HepG2 (cell line): Measurements from ENCODE around the gene MIEF2. TPM values are rescaled to one million over a fixed set of nuclear protein-coding genes. Genes with fewer than 3 reads are reported as not detected.

ENCODE experiments used
- BHLHE40 ChIP-seq: IDR thresholded peaks from 2 replicates; pipeline ENCODE4 v1.6.1; 2011; ENCODE audit warnings: low read length, improper control_type of control experiment
- FOSL2 ChIP-seq: sonication (generic); formaldehyde crosslinking; IDR thresholded peaks from 2 replicates; pipeline ENCODE4 v1.4.0; 2020; ENCODE audit warnings: missing genetic modification reagents
- GABPA ChIP-seq, 2 experiments: IDR thresholded peaks; 2 replicates each; pipeline ENCODE4 v1.6.1; 2011 to 2016; ENCODE audit warnings: low read depth in 2 of 2, low read length in 1 of 2, missing biosample characterization in 1 of 2, missing genetic modification characterization in 1 of 2
- HNF4A ChIP-seq: sonication (generic); formaldehyde crosslinking; IDR thresholded peaks from 2 replicates; pipeline ENCODE4 v1.4.0; 2020; ENCODE audit warnings: missing genetic modification reagents
- HOXA9 ChIP-seq: sonication (generic); formaldehyde crosslinking; IDR thresholded peaks from 2 replicates; pipeline ENCODE4 v1.8.1; 2022; ENCODE audit warnings: missing genetic modification reagents, mild to moderate bottlenecking, moderate library complexity, borderline replicate concordance
- JUND ChIP-seq: sonication (generic); formaldehyde crosslinking; IDR thresholded peaks from 2 replicates; pipeline ENCODE4 v1.8.0; 2022; ENCODE audit warnings: mild to moderate bottlenecking, missing genetic modification reagents
- KLF15 ChIP-seq: sonication (generic); formaldehyde crosslinking; IDR thresholded peaks from 2 replicates; pipeline ENCODE4 v1.8.1; 2023; ENCODE audit warnings: borderline replicate concordance, mild to moderate bottlenecking, inconsistent platforms, missing genetic modification reagents, mixed read lengths
- MAF1 ChIP-seq: sonication (generic); formaldehyde crosslinking; IDR thresholded peaks from 2 replicates; pipeline ENCODE4 v1.5.0; 2020; ENCODE audit warnings: missing genetic modification reagents, borderline replicate concordance
- MAFK ChIP-seq, 2 experiments: IDR thresholded peaks in 1 of 2; conservative IDR thresholded peaks in 1 of 2; 2 replicates each; pipeline ENCODE4 v1.6.1; 2011; ENCODE audit warnings: improper control_type of control experiment in 2 of 2, low read length in 2 of 2
- NFKB2 ChIP-seq: sonication (generic); formaldehyde crosslinking; IDR thresholded peaks from 2 replicates; pipeline ENCODE4 v1.4.0; 2020; ENCODE audit warnings: missing genetic modification reagents, borderline replicate concordance
- NR2F1 ChIP-seq, 2 experiments: fragments of 450-650 bp in 1 of 2; formaldehyde crosslinking in 1 of 2; IDR thresholded peaks; 2 replicates each; pipeline versions ENCODE4 v1.5.0 to v1.6.1; 2016 to 2020; ENCODE audit warnings: mild to moderate bottlenecking in 1 of 2, missing compliant biosample characterization in 1 of 2, missing genetic modification reagents in 1 of 2, moderate library complexity in 1 of 2
- RARG ChIP-seq: sonication (generic); formaldehyde crosslinking; IDR thresholded peaks from 2 replicates; pipeline ENCODE4 v1.4.0; 2020; ENCODE audit warnings: low read depth, mild to moderate bottlenecking, missing genetic modification reagents
- RERE ChIP-seq: IDR thresholded peaks from 2 replicates; pipeline ENCODE4 v1.6.1; 2016; ENCODE audit warnings: low read depth, missing genetic modification reagents, missing compliant biosample characterization
- SKI ChIP-seq: fragments of 450-650 bp; IDR thresholded peaks from one replicate; pipeline ENCODE4 v1.6.1; 2018; ENCODE audit warnings: mild to moderate bottlenecking; ENCODE audit not compliant: partially characterized antibody
- ZBTB1 ChIP-seq: sonication (generic); formaldehyde crosslinking; IDR thresholded peaks from 2 replicates; pipeline ENCODE4 v1.4.0; 2020; ENCODE audit warnings: missing genetic modification reagents, borderline replicate concordance
- ZNF326 ChIP-seq: sonication (generic); formaldehyde crosslinking; IDR thresholded peaks from 2 replicates; pipeline ENCODE4 v1.4.0; 2020; ENCODE audit warnings: missing genetic modification reagents, borderline replicate concordance
- ZNF329 ChIP-seq: sonication (generic); formaldehyde crosslinking; IDR thresholded peaks from 2 replicates; pipeline ENCODE4 v1.9.0; 2021; ENCODE audit warnings: low read depth, mild to moderate bottlenecking, missing genetic modification reagents
- ZNF350 ChIP-seq: sonication (generic); formaldehyde crosslinking; IDR thresholded peaks from 2 replicates; pipeline ENCODE4 v1.4.0; 2020; ENCODE audit warnings: mild to moderate bottlenecking, low read depth, missing genetic modification reagents, borderline replicate concordance
- ZNF503 ChIP-seq: sonication (generic); formaldehyde crosslinking; IDR thresholded peaks from 2 replicates; pipeline ENCODE4 v1.4.0; 2020; ENCODE audit warnings: missing genetic modification reagents
- ZNF792 ChIP-seq: IDR thresholded peaks from 2 replicates; pipeline ENCODE4 v1.6.1; 2016
- polyA plus RNA-seq, 8 experiments: library from polyadenylated mRNA; depleted of rRNA in 3 of 8; stranded (reverse) in 7 of 8; unstranded in 1 of 8; fragments of >200 nt; fragmentation: Illumina TruSeq in 4 of 8; extraction: Trizol in 4 of 8; gene quantifications; 2 replicates each; pipeline versions ENCODE4 v1.2.1 to v1.2.3, GENCODE V29; 2011 to 2016; ENCODE audit warnings: low read depth in 4 of 8, missing spikeins in 1 of 8, mixed read lengths in 1 of 8; ENCODE audit not compliant: insufficient read depth in 1 of 8
- total RNA-seq, 5 experiments: library from RNA; depleted of rRNA; stranded (reverse); fragments of >200 nt; fragmentation: Illumina TruSeq; extraction: Trizol; gene quantifications; 2 replicates each; pipeline ENCODE4 v1.2.3, GENCODE V29; 2016; ENCODE audit warnings: low read depth in 1 of 5
- TF ChIP-seq, protein P1 (sequence below): sonication (generic); formaldehyde crosslinking; IDR thresholded peaks from 2 replicates; pipeline ENCODE4 v1.5.0; 2020; ENCODE audit warnings: missing genetic modification reagents
- TF ChIP-seq, protein P2 (sequence below): IDR thresholded peaks from 2 replicates; pipeline ENCODE4 v1.6.1; 2016; ENCODE audit warnings: control low read depth

MIEF2 gene
- total and polyA plus RNA-seq, 2 of the 13 experiments (the other 11 are each of a cell fraction or from before 2014, with no cell fraction given), result 6.0 to 8.0 TPM

DNA sequence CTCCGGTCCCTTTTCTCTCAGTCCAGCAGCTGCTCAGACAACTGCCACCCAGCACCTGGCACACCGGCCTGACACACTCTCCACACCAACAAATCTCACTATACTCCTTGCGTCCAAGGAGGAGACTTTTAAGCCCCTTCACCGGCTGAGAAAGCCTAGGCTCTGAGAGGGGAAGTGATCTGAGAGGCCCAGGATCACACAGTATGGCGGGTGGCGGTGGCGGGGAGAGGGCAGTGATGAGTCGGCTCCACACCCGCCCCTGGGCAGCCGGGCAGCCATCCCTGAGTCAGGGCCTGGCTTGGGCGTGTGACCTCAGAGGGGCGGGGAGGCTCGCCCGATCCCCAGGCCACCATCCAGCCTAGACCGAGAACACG is 2.5 kb upstream of the MIEF2 start (continued):
- TF ChIP-seq NFKB2 (CRISPR knock-in tag), result peak; percentile 29; the same call in 1 of the 2 replicates
- TF ChIP-seq BHLHE40, result no peak
- 0 out of 2 replicates have a peak, but pooled peaks have one; percentile 66 for TF ChIP-seq MAF1
- no peak for TF ChIP-seq ZNF350 (CRISPR knock-in tag)
- no peak for TF ChIP-seq RERE (CRISPR knock-in tag)
- peak; percentile 40; the same call in 1 of the 2 replicates for TF ChIP-seq ZNF503 (CRISPR knock-in tag)
- no peak for TF ChIP-seq ZNF792 (CRISPR knock-in tag)
- TF ChIP-seq ZNF326 (CRISPR knock-in tag), result no peak
- TF ChIP-seq, protein P1, sequence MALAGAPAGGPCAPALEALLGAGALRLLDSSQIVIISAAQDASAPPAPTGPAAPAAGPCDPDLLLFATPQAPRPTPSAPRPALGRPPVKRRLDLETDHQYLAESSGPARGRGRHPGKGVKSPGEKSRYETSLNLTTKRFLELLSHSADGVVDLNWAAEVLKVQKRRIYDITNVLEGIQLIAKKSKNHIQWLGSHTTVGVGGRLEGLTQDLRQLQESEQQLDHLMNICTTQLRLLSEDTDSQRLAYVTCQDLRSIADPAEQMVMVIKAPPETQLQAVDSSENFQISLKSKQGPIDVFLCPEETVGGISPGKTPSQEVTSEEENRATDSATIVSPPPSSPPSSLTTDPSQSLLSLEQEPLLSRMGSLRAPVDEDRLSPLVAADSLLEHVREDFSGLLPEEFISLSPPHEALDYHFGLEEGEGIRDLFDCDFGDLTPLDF (CRISPR knock-in tag), result peak; percentile 16; the same call in 1 of the 2 replicates
- TF ChIP-seq GABPA (IDR thresholded peaks at IDR 0.05; ENCODE audit: low read depth, low read length), result no peak
- TF ChIP-seq GABPA (CRISPR knock-in tag; IDR thresholded peaks at IDR 0.05; ENCODE audit: low read depth), result no peak
- no peak for TF ChIP-seq RARG (CRISPR knock-in tag)
- TF ChIP-seq ZNF329, result no peak
- TF ChIP-seq SKI, result no peak
- TF ChIP-seq FOSL2, result peak; percentile 53
- TF ChIP-seq KLF15, result no peak
- TF ChIP-seq, protein P2, sequence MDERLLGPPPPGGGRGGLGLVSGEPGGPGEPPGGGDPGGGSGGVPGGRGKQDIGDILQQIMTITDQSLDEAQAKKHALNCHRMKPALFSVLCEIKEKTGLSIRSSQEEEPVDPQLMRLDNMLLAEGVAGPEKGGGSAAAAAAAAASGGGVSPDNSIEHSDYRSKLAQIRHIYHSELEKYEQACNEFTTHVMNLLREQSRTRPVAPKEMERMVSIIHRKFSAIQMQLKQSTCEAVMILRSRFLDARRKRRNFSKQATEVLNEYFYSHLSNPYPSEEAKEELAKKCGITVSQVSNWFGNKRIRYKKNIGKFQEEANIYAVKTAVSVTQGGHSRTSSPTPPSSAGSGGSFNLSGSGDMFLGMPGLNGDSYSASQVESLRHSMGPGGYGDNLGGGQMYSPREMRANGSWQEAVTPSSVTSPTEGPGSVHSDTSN (CRISPR knock-in tag), result no peak
- no peak for TF ChIP-seq NR2F1 (CRISPR knock-in tag; IDR thresholded peaks at IDR 0.05)
- TF ChIP-seq ZBTB1 (CRISPR knock-in tag), result no peak
- no peak for TF ChIP-seq MAFK (conservative IDR thresholded peaks at IDR 0.05 in 1 of 2, IDR thresholded peaks at IDR 0.05 in 1 of 2; ENCODE audit: low read length in 2 of 2)
- no peak for TF ChIP-seq HNF4A (CRISPR knock-in tag)
- no peak for TF ChIP-seq JUND (CRISPR knock-in tag)
- no peak for TF ChIP-seq HOXA9 (CRISPR knock-in tag)
